NCI-H2196 treated with DMSO at 0.1 percent for 48 hours (cell line): Measurements from ENCODE around the gene CCL13.

Source experiments
- DNase-seq: peaks from one replicate; lab custom pipeline; 2025; ENCODE audit not compliant: unreplicated experiment; lab: John Stamatoyannopoulos, UW

Gene CCL13

GRCh38 chr17:34383216-34383615 lies 26.9 kb downstream of the CCL13 start:
- DNase-seq = no peak

DNA sequence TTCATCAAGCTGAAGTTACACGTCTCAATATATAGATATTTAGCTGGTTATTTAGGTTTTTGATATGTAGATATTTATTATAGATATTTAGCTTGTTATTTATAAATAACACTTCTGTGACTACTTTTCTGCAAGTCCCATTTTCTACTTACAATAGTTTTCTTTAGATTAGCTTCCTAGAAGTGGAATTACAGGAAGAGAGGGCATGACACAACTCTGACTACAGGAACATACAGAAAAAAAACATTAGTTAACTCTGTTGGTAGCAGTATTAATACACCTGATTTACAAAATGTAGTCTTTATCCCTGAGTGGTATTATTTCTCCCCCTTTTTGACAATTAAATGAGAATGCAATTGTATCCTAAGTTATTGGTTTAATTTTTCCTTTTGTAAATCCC lies 28.0 kb downstream of the CCL13 start:
- no peak for DNase-seq

- no peak for DNase-seq
Observed at GRCh38 chr17:34384822-34385605, 28.7 kb downstream of the CCL13 start.

DNA sequence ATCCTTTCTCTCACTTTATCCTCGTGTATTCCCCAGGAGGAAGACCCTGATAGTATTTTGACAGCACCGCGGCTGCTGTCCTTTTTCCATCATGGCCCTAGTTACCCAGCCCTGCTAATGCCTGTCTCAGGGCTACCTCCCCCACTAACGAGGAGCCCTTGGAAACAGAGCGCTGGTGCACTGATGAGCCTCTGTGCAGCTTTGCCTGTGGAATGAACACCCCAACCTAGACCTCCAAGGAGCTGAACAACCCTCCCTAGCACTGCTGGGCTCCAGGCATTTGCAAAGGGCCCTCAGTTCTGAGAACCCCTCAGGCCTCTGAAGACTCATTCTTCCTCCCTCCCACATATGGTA lies 30.0 kb downstream of the CCL13 start:
- no peak for DNase-seq

GRCh38 chr17:34386697-34387550 lies 30.6 kb downstream of the CCL13 start:
- no peak for DNase-seq

DNA sequence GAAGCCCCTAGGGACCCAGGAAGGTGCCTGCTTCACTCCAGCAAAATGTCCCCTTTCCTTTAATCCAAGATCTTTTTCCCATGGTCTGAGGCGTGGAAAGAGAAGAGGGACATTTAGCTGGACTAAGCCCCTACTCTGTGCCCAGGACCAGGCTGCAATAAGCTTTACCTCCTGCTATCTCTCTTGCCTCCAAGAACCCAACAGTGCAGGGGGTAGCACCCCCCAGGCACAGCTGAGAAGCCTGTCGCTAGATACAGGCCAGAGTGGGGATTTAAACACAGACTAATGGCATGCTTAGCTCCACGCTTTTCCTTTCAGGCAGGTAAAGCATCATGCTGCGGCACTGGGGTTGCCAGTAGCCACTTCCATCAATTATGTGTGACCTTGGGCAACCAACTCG lies 31.3 kb downstream of the CCL13 start:
- DNase-seq = no peak

GRCh38 chr17:34389126-34389750 lies 33.0 kb downstream of the CCL13 start:
- DNase-seq = no peak

DNA sequence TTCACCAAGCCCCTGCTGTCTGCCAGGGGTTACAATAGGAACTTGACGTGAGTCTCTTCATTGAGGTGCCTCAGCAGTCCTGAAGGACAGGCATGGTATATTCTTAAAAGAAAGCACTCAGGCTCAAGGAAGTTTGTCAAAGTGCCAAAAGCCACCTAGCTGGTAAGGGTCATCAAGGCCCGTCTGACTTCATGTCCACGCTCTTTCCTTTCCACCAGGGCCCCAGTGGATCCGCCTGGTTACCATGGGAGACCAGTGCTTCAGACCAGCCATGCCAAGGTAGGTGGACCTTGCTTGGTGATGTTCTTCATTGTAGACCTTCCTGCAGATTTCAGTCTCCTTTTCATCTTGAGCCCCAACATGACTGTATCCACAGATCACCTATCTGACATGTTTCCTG lies 34.4 kb downstream of the CCL13 start:
- DNase-seq = no peak

DNA sequence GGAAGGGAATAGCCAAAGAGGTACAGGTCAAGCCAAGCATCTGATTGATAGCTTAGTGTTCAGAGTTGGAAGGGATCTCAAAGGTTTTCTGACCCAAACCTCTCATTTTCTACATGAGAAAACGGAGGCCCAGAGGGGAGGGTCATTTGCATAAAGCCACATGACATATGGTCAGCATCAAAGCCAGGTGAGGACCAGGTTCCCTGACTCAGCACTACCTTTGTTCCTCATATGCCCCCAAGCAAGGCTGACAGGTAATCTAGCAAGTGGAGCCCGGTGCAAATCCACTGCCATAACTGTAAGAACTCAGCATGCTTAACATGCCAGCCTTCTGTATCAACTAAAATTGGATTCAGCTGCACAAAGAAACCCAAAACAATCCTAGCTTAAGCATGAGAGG lies 35.0 kb downstream of the CCL13 start:
- no peak for DNase-seq

DNA sequence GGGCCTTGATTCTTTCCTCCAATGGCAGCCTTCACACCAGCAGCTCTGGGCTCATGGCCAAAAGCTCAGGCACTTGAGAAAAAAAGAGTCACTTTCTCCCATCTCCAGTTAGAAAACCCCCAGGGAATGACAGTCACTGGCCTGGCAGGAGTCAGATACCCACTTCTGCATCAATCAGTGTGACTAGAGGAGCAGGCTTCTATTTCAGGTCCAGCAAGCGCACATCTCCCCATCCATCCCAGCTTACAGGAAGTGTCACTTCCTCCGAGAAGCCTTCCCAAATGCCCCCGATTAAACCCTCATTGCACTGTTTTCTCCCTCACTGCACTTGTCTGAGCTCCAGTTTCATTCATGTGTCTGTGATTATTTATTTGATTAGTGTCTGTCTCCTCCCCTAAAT lies 37.1 kb downstream of the CCL13 start:
- no peak for DNase-seq

DNA sequence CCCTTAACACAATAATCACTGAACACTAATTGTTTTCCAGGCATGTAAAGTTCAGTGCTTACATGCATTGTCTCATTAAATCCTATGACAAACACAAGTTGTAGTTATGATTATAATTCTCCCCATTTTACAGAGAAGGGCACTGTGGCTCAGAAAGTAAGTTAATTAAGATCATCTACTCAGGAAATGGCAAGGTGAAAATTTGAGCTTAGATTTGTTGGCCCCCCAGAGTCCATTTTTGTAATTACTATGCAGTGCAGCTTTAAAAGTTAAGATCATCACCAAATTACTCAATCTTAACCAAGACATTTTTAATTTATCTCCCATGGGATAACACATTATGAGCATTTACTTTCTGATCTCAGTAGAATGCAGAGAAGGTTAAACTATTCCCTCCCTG lies 41.0 kb downstream of the CCL13 start:
- no peak for DNase-seq

- no peak for DNase-seq
Observed at GRCh38 chr17:34398990-34399389, 42.7 kb downstream of the CCL13 start.

- no peak for DNase-seq
Observed at GRCh38 chr17:34399725-34400124, 43.4 kb downstream of the CCL13 start.

DNA sequence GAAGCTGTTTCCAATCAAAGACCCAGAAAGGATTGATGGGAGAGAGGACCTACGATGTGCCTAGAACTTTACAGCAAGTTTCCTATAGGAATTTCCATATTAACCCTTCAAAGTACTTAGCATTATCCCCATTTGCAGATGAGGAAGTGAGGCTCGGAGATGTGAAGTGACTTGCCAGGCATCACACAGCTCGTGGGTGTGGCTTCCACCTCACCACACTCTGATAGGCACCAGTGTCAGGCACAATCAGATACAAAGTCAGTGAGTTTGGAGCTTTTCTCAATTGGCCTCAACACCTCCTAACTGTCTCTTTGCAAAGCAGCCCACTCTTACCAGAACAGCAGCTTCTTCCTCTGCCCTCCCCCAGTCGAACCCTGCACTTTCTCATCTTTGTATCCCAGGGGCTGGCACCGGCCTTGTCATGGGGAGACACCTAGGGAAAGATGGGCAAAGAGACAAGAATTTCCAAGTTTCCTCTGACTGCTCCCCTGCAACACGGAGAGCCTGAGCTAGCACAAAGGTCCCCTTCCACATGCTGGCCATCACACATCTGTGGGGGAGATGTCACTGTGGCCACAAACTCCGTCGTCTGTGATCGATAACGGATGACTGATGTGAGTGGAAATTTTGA lies 44.1 kb downstream of the CCL13 start:
- no peak for DNase-seq

- no peak for DNase-seq
Observed at GRCh38 chr17:34401165-34401564, 44.9 kb downstream of the CCL13 start.

GRCh38 chr17:34403006-34403405 lies 46.7 kb downstream of the CCL13 start:
- DNase-seq = no peak

DNA sequence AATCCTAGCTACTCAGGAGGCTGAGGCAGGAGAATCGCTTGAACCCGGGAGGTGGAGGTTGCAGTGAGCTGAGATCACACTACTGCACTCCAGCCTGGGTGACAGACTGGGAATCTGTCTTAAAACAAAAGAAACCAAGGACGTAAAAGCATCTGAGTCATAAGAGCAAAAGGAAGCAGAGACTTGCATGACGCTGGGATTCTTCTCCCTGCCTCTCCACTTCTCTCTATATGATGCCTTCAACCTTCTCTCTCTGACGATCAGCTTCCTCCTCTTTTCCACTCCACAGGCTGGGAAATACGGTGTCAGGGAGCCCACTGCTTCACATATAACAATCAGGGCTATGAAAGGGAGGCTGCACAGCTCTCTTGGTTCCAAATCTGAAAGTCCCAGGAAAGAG lies 49.9 kb downstream of the CCL13 start:
- no peak for DNase-seq
